ENCODE results near the gene IGSF6.

GRCh38 chr16:21628772-21629171 lies 23.6 kb downstream of the IGSF6 start:
- TF ChIP-seq PRDM2 (tag by site-specific recombination; IDR thresholded peaks at IDR 0.05; ENCODE audit: borderline replicate concordance) (no peak), CTCF (tag by site-specific recombination; IDR thresholded peaks at IDR 0.05) (no peak)

Data from HEK293 (cell line).